Activated T-cell treated with anti-CD3 and anti-CD28 coated beads for 48 hours (primary cell): ENCODE results near the gene PANK3.
"Not testable (repeated sequence)": the region's sequence is repeated elsewhere in the genome, so short reads cannot be mapped to it uniquely, and the experiment has no call there.

Experiments used
- DNase-seq: peaks from one replicate; pipeline ENCODE4 v3.0.0-alpha.2; 2020; ENCODE audit warnings: low read depth

Gene PANK3

DNA sequence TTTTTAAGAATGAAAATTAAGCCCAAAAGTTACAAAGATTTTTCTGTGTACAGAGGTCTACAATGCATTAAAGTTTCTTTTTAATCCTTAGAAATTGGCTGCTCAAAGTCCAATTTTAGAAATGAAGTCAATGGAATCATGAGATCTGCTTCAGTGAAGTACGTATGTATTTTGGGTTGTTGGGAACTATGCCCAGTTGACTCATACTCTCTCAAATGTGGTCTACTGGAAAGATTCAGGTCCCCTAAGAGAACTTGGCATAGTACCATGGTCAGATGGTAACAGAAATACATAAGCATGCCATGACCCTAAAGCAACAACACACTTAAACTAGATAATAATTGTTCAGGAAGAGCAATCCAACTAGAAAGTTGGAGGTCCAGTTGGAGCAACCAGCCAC is 27.0 kb downstream of the PANK3 start:
- no peak for DNase-seq

DNA sequence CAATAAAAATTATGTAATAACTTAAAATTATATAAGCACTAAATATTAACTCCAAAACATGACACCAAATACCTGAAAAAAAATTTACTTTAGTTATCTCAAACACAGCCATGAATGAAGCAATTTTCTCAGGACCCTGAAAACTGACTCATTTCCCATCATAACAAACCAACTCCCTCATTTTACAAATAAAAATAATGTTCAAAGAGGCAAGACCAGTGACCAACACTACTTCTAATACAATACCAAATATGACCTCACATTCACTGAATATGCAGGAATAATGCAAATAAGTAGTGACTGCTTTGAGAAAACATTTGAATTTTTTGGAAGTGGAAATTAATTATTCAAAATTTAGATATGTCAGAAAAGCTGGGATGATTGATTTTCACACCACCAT is 28.5 kb downstream of the PANK3 start:
- no peak for DNase-seq

GRCh38 chr5:168549554-168549953 is 29.6 kb downstream of the PANK3 start:
- DNase-seq, result no peak

GRCh38 chr5:168537176-168537575 is 42.0 kb downstream of the PANK3 start:
- DNase-seq, result no peak

- DNase-seq, result not testable (repeated sequence)
These were observed 44.8 kb downstream of the PANK3 start for GRCh38 chr5:168534351-168534750.

- DNase-seq, result no peak
These were observed 46.9 kb downstream of the PANK3 start for GRCh38 chr5:168531987-168532864.

DNA sequence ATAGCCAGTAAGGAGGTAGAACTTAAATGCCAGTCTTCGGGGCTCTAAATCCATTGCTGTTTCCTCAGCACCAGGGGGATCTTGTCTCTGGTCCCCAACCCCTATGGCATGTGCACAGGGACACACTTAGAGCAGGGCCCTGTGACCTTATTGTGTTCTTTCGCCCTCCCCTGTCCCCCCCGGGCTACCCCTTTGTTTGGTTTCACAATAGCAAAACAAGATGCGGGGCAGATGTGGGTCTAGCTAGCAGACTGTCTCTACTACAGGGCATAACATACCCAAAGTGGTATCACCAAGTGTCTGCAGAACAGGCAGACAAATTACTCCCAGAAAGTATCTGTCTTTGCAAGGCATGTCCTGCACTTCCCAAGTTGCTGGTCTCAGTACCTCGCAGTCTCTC is 48.0 kb downstream of the PANK3 start:
- DNase-seq, result no peak

DNA sequence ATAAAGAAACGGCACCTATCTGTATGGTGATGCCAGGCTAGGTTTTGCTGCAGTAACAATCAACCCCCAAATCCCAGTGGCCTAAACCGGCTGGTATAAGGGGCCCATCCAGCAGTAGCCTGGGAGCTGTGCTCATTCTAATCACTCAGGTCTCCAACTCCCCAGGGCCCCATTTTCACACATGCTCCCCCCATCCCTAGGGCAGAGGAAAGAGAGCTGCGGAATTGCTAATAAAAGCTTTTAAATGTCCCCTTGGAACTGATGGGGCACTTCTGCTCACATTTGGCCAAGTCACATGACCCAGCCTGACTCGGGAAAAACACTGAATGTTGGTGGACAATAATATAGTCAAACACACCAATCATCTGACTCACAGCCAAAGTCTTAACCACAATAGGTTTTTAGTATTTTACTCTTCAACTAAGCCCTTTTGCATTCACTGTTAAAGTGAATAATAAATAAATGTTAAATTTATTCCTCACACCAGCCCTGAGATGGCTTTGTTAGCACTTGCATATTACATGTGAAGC is 48.5 kb downstream of the PANK3 start:
- no peak for DNase-seq

DNA sequence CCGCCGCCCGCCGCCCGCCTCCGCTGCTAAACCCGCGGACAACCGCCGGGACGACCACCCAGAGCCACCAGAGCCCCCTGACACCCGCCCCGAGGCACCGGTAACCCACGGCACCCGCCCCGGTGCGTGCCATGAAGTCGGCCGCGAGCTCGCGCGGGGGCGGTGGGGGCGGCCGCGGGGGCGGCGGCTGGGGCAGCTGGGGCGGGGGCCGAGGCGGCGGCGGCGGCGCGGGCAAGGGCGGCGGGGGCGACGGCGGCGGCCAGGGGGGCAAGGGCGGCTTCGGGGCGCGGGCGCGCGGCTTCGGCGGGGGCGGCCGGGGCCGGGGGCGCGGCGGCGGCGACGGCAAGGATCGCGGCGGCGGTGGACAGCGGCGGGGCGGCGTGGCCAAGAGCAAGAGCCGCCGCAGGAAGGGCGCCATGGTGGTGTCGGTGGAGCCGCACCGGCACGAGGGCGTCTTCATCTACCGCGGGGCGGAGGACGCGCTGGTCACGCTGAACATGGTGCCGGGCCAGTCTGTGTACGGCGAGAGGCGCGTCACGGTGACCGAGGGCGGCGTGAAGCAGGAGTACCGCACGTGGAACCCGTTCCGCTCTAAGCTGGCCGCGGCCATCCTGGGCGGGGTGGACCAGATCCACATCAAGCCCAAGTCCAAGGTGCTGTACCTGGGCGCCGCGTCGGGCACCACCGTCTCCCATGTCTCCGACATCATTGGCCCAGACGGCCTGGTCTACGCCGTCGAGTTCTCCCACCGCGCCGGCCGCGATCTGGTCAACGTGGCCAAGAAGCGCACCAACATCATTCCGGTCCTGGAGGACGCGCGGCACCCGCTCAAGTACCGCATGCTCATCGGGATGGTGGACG is 49.6 kb downstream of the PANK3 start:
- no peak for DNase-seq

DNA sequence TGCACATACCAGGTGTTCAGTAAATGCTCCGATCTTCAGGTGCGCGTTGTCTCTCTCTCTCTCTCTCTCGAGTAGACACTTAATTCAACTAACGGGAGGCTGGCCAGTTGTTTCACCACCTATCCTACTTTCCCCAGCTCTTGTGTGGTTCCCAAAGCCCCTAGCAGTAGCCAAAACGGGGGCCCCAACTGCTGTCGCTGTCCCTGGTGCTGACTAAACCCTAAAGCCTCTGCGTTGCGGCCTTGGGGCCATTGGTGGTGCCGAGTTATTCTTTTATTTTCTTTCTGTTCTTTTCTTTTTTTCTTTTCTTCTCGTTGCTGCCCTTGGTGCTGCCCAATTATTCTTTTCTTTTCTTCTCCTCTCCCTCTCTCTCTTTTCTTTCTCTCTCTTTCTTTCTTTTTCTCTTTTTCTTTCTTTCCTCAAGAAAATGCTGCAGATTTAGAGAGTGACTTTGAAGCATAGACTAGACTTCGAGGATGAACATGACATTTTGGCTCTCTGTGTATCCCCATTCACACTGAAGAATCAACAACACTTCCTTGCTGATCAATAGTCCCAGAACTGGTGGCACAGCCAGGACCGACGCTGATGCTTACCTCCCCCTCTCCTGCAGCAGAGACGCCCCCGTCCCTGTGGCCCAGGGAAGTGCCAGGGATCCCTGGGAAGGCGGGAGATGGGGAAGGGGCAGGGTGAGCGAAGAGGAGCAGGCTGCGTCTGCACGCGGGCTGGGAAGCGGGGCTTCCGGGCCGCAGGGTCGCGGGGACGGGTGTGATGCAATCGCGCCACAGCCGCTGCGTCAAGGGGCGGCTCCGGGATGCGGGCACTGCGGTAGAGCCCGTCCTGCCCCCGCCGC is 50.4 kb downstream of the PANK3 start, which contains the start of gene FBLL1:
Gene FBLL1, plus strand, starts transcription at position 785 of the 853 bp plus-strand sequence. CDS start 200 bp downstream, outside the sequence.
- DNase-seq, result peak; percentile 17

DNA sequence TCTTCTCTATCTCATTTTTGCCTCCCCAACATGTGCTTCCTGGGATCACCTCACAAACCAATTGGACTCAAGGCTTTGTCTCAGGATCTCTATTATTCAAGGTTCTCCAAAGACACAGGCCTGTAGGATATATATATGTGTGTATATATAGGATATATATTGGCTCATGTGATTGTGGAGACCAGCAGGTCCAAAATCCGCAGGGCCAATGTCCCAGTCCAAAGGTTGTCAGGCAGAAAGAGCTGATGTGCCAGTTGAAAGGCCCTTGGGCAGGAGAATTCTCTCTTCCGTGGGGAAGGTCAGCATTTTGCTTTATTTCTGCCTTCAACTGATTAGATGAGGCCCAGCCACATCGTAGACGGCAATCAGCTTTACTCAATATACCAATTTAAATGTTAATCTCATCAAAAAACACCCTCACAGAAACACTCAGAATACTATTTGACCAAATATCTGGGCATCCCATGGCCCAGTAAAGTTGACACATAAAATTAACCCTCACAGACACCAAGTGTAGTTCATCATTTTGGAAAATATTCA is 51.3 kb downstream of the PANK3 start:
- DNase-seq, result no peak

- no peak for DNase-seq
These were observed 53.3 kb downstream of the PANK3 start for GRCh38 chr5:168525856-168526255.

DNA sequence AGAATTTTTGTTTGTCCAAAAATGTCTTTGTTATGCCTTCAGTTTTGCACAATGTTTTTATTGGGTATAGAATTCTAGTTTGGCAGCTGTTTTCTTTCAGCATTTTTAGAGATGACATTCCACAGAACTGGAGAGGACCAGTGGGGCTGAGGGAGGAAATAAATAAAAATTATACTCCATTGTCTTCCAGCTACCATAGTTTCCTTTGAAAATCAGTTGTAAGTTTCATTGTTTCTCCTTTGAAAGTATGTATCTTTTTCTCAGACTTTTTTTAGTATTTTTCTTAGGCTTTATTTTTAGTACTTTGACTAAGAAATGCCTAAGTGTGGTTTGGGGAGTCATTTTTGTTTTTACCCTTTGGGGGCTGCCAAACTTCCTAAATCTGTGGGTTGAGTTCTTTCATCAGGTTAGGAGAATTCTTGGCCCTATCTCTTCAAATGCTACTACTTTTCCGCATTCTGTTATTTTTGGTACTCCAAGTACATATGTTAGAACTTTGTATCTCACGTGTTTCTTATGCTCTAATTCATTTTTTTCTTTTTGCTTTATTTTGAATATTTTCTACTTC is 65.2 kb downstream of the PANK3 start:
- no peak for DNase-seq

GRCh38 chr5:168502563-168503237 is 76.5 kb downstream of the PANK3 start:
- no peak for DNase-seq
